HEK293 (cell line): ENCODE data around the gene CXXC5.

ENCODE experiments used
- CTCF ChIA-PET: fragments of 350-600 bp; formaldehyde crosslinking; extraction: SDS; loops from one replicate; lab custom pipeline; 2021; ENCODE audit warnings: antibody characterized with exemption; lab: Yijun Ruan, JAX
- POLR2A ChIA-PET: fragments of 300-600 bp; formaldehyde crosslinking; extraction: SDS; loops from one replicate; lab custom pipeline; 2020; ENCODE audit warnings: antibody characterized with exemption, inconsistent platforms; lab: Yijun Ruan, JAX
- H3K27ac ChIP-seq: fragments of 200-500 bp; sonication (Bioruptor generic); 2 replicates; pipeline ENCODE4 v1.5.1; 2014; ENCODE audit warnings: low read depth, low read length, control low read depth, inconsistent platforms; ENCODE audit errors: extremely low read depth
- H3K36me3 ChIP-seq, 2 experiments: fragments of 200-500 bp in 1 of 2; sonication (Bioruptor generic) in 1 of 2; 1 replicate in 1 of 2; 2 replicates in 1 of 2; pipeline ENCODE4 v1.5.1; 2014 to 2017; ENCODE audit warnings: inconsistent platforms in 2 of 2, low read length in 2 of 2; ENCODE audit not compliant: control insufficient read depth in 2 of 2, insufficient read depth in 1 of 2
- H3K4me1 ChIP-seq: fragments of 200-500 bp; sonication (Bioruptor generic); 2 replicates; pipeline ENCODE4 v1.5.1; 2014; ENCODE audit warnings: mild to moderate bottlenecking, low read length, inconsistent platforms; ENCODE audit not compliant: control insufficient read depth, insufficient read depth
- H3K4me3 ChIP-seq: 2 replicates; pipeline ENCODE4 v1.5.1; 2011; ENCODE audit warnings: low read depth, mild to moderate bottlenecking, control low read depth, low read length, moderate library complexity
- H3K9me3 ChIP-seq: fragments of 200-500 bp; sonication (Bioruptor generic); 2 replicates; pipeline ENCODE4 v1.5.1; 2014; ENCODE audit warnings: low read depth, low read length, inconsistent platforms; ENCODE audit not compliant: control insufficient read depth, insufficient read depth
- BCL11B ChIP-seq: fragments of 450-650 bp; formaldehyde crosslinking; IDR thresholded peaks from 2 replicates; pipeline ENCODE4 v1.5.1; 2016; ENCODE audit warnings: low read depth, missing biosample characterization, missing genetic modification characterization
- GLIS1 ChIP-seq: fragments of 450-650 bp; formaldehyde crosslinking; IDR thresholded peaks from 2 replicates; pipeline ENCODE4 v1.5.1; 2016; ENCODE audit warnings: missing biosample characterization, missing genetic modification characterization
- KLF16 ChIP-seq: fragments of 450-650 bp; formaldehyde crosslinking; IDR thresholded peaks from 2 replicates; pipeline ENCODE4 v1.5.1; 2017; ENCODE audit warnings: missing biosample characterization, missing genetic modification characterization
- SP7 ChIP-seq: fragments of 450-650 bp; formaldehyde crosslinking; IDR thresholded peaks from 2 replicates; pipeline ENCODE4 v1.5.1; 2016; ENCODE audit warnings: missing biosample characterization, missing genetic modification characterization
- WT1 ChIP-seq: fragments of 450-650 bp; formaldehyde crosslinking; IDR thresholded peaks from 2 replicates; pipeline ENCODE4 v1.5.1; 2016; ENCODE audit warnings: missing biosample characterization, missing genetic modification characterization
- ZBTB20 ChIP-seq: fragments of 450-650 bp; formaldehyde crosslinking; IDR thresholded peaks from 2 replicates; pipeline ENCODE4 v1.5.1; 2016; ENCODE audit warnings: missing biosample characterization, missing genetic modification characterization
- ZBTB8A ChIP-seq: fragments of 450-650 bp; formaldehyde crosslinking; IDR thresholded peaks from 2 replicates; pipeline ENCODE4 v1.5.1; 2016; ENCODE audit warnings: missing biosample characterization, missing genetic modification characterization
- ZIC2 ChIP-seq: fragments of 450-650 bp; formaldehyde crosslinking; IDR thresholded peaks from 2 replicates; pipeline ENCODE4 v1.5.1; 2016; ENCODE audit warnings: missing biosample characterization, missing genetic modification characterization
- ZNF2 ChIP-seq: fragments of 450-650 bp; formaldehyde crosslinking; IDR thresholded peaks from 2 replicates; pipeline ENCODE4 v1.5.1; 2016; ENCODE audit warnings: missing biosample characterization, missing genetic modification characterization
- ZNF214 ChIP-seq: fragments of 450-650 bp; formaldehyde crosslinking; IDR thresholded peaks from 2 replicates; pipeline ENCODE4 v1.5.1; 2017; ENCODE audit warnings: missing biosample characterization, mild to moderate bottlenecking, missing genetic modification characterization, borderline replicate concordance
- ZNF24 ChIP-seq: fragments of 450-650 bp; formaldehyde crosslinking; IDR thresholded peaks from 2 replicates; pipeline ENCODE4 v1.5.1; 2016; ENCODE audit warnings: missing biosample characterization, missing genetic modification characterization
- ZNF426 ChIP-seq: fragments of 450-650 bp; formaldehyde crosslinking; IDR thresholded peaks from 2 replicates; pipeline ENCODE4 v1.5.1; 2017; ENCODE audit warnings: missing biosample characterization, missing genetic modification characterization, mild to moderate bottlenecking, inconsistent platforms, moderate library complexity
- ZNF600 ChIP-seq: fragments of 450-650 bp; formaldehyde crosslinking; IDR thresholded peaks from 2 replicates; pipeline ENCODE4 v1.5.1; 2016; ENCODE audit warnings: missing biosample characterization, missing genetic modification characterization
- ZNF777 ChIP-seq: fragments of 450-650 bp; formaldehyde crosslinking; IDR thresholded peaks from 2 replicates; pipeline ENCODE4 v1.5.1; 2017; ENCODE audit warnings: missing biosample characterization, missing genetic modification characterization, borderline replicate concordance
- TF ChIP-seq, protein P1 (sequence below): fragments of 450-650 bp; formaldehyde crosslinking; IDR thresholded peaks from 2 replicates; pipeline ENCODE4 v1.5.1; 2016; ENCODE audit warnings: missing biosample characterization, missing genetic modification characterization
- TF ChIP-seq, protein P2 (sequence below): fragments of 450-650 bp; formaldehyde crosslinking; IDR thresholded peaks from 2 replicates; pipeline ENCODE4 v1.5.1; 2016; ENCODE audit warnings: missing biosample characterization, missing genetic modification characterization
- TF ChIP-seq, protein P3 (sequence below): fragments of 450-650 bp; formaldehyde crosslinking; IDR thresholded peaks from 2 replicates; pipeline ENCODE4 v1.5.1; 2017; ENCODE audit warnings: missing biosample characterization, missing genetic modification characterization
- TF ChIP-seq, protein P4 (sequence below): fragments of 450-650 bp; formaldehyde crosslinking; IDR thresholded peaks from 2 replicates; pipeline ENCODE4 v1.5.1; 2016; ENCODE audit warnings: missing biosample characterization, missing genetic modification characterization

Gene CXXC5

DNA sequence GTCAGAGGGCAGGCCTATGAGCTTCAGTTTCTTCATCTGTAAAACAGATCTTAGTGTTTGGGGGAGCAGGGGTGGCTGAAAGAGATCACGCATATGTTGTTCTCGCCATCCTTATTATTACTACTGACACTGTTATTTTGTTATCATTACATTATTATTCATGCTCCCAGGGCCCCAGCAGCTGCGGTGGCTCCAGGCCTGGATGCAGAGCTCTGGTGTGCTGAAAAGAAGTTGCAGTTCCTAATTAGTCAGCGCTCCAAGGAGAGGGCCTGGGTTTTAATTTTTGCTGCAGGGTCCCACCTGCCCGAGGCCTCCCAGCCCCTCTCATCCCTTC lies 19.5 kb downstream of the CXXC5 start:
- TF ChIP-seq, protein P1, sequence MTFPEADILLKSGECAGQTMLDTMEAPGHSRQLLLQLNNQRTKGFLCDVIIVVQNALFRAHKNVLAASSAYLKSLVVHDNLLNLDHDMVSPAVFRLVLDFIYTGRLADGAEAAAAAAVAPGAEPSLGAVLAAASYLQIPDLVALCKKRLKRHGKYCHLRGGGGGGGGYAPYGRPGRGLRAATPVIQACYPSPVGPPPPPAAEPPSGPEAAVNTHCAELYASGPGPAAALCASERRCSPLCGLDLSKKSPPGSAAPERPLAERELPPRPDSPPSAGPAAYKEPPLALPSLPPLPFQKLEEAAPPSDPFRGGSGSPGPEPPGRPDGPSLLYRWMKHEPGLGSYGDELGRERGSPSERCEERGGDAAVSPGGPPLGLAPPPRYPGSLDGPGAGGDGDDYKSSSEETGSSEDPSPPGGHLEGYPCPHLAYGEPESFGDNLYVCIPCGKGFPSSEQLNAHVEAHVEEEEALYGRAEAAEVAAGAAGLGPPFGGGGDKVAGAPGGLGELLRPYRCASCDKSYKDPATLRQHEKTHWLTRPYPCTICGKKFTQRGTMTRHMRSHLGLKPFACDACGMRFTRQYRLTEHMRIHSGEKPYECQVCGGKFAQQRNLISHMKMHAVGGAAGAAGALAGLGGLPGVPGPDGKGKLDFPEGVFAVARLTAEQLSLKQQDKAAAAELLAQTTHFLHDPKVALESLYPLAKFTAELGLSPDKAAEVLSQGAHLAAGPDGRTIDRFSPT (tag by site-specific recombination), result no peak
- TF ChIP-seq SP7 (no peak), ZBTB20 (tag by site-specific recombination) (peak; percentile 90)
- TF ChIP-seq, protein P2, sequence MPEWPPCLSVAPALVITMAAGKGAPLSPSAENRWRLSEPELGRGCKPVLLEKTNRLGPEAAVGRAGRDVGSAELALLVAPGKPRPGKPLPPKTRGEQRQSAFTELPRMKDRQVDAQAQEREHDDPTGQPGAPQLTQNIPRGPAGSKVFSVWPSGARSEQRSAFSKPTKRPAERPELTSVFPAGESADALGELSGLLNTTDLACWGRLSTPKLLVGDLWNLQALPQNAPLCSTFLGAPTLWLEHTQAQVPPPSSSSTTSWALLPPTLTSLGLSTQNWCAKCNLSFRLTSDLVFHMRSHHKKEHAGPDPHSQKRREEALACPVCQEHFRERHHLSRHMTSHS (tag by site-specific recombination), result no peak
- H3K9me3 ChIP-seq, result no peaks in the 10 kb centered on the region
- ChIA-PET CTCF (interaction anchor here (0.6 to 1.6 kb wide), 3 partner anchors 20 to 98 kb away, joined by 3 read pairs; partner anchors contain the start of gene CXXC5), POLR2A (interaction anchor here (1.2 kb wide), 1 partner anchor 78 kb away, joined by 5 read pairs; no protein-coding TSS in a partner anchor)
- H3K4me1 ChIP-seq, result peaks cover 4% of the 10 kb centered on the region; the same call in 1 of the 2 replicates
- peak overlapping the region; percentile 55 for H3K27ac ChIP-seq
- H3K4me3 ChIP-seq, result no peak overlapping the region
- H3K36me3 ChIP-seq, result no peaks in the 10 kb centered on the region

DNA sequence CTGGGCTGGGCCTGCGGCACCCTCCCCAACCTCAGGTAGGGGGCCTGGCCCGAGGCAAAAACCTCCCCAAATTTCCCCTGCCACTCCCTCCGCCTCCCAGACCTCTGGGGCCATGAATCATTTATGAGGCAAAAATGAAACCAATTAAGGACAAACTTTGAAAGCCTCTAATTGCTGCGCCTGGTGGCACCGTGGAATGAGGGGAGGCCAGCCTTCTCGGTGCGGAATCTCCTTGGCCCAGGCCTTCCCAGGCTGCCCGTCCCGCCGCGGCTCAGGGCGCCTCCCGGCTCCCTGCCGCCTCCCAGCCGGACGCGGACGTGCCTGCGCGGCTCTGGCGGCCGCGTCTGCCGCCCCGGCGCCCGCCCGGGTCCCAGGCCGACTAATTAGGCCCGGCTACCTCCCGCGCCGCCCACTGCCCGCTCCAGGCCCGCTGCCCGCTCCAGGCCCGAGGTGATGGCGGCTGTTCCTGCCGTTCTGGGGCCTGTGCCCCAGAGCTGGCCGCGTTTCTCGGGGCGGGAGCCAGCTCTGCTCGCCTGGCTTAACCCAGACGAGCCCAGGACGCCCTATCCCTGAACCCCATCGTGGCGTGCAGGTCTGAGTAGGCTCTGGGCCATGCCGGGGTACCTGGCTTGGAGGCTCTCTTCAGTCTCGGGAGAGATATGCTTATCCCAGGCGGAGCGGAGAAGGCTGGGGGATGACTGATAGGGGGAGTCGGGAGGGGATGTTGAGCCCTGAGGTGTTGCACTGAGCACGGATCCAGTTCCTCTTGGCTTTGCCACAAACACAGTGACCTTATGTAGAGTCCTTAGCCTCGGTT lies 20.1 kb downstream of the CXXC5 start:
- CTCF ChIA-PET, result interaction anchor here (0.6 to 4.1 kb wide), 4 partner anchors 20 to 98 kb away, joined by 3 to 26 read pairs (median 3); partner anchors contain the start of gene CXXC5
- peak overlapping the region; percentile 7 for H3K4me3 ChIP-seq
- no peaks in the 10 kb centered on the region for H3K36me3 ChIP-seq
- POLR2A ChIA-PET, result interaction anchor here (0.9 to 1.2 kb wide), 2 partner anchors 8 to 77 kb away, joined by 3 to 5 read pairs; no protein-coding TSS in a partner anchor
- H3K9me3 ChIP-seq, result no peaks in the 10 kb centered on the region
- TF ChIP-seq, protein P3, sequence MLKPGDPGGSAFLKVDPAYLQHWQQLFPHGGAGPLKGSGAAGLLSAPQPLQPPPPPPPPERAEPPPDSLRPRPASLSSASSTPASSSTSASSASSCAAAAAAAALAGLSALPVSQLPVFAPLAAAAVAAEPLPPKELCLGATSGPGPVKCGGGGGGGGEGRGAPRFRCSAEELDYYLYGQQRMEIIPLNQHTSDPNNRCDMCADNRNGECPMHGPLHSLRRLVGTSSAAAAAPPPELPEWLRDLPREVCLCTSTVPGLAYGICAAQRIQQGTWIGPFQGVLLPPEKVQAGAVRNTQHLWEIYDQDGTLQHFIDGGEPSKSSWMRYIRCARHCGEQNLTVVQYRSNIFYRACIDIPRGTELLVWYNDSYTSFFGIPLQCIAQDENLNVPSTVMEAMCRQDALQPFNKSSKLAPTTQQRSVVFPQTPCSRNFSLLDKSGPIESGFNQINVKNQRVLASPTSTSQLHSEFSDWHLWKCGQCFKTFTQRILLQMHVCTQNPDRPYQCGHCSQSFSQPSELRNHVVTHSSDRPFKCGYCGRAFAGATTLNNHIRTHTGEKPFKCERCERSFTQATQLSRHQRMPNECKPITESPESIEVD (tag by site-specific recombination), result no peak
- TF ChIP-seq KLF16 (tag by site-specific recombination), result no peak
- TF ChIP-seq ZNF24, result peak; percentile 51; the same call in 1 of the 2 replicates
- no peak for TF ChIP-seq BCL11B (tag by site-specific recombination)
- no peak for TF ChIP-seq ZNF426
- TF ChIP-seq ZNF777 (tag by site-specific recombination), result no peak
- no peak for TF ChIP-seq ZNF214 (tag by site-specific recombination)
- no peak for TF ChIP-seq ZNF600
- peak; percentile 94 for TF ChIP-seq WT1 (tag by site-specific recombination)
- TF ChIP-seq ZIC2 (tag by site-specific recombination), result 0 out of 2 replicates have a peak, but pooled peaks have one; percentile 22
- TF ChIP-seq, protein P4, sequence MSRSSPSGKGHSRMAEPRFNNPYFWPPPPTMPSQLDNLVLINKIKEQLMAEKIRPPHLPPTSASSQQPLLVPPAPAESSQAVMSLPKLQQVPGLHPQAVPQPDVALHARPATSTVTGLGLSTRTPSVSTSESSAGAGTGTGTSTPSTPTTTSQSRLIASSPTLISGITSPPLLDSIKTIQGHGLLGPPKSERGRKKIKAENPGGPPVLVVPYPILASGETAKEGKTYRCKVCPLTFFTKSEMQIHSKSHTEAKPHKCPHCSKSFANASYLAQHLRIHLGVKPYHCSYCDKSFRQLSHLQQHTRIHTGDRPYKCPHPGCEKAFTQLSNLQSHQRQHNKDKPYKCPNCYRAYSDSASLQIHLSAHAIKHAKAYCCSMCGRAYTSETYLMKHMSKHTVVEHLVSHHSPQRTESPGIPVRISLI, result no peak
- TF ChIP-seq SP7, result peak; percentile 56; the same call in 1 of the 2 replicates
- 0 out of 2 replicates have a peak, but pooled peaks have one; percentile 26 for TF ChIP-seq ZBTB8A (tag by site-specific recombination)
- TF ChIP-seq ZNF2 (tag by site-specific recombination), result no peak
- peak; percentile 38; the same call in 1 of the 2 replicates for TF ChIP-seq GLIS1 (tag by site-specific recombination)
- H3K27ac ChIP-seq, result peak overlapping the region; percentile 55
- peaks cover 4% of the 10 kb centered on the region; the same call in 1 of the 2 replicates for H3K4me1 ChIP-seq
